Aorta (tissue), 5 donors: Measurements from ENCODE around the gene LAD1. TPM values are rescaled to one million over a fixed set of nuclear protein-coding genes. Genes with fewer than 3 reads are reported as not detected.

Source experiments
- ATAC-seq: fragments of 200-7000 bp; cut with Tn5 transposase; one replicate; pipeline ENCODE4 v1.9.1; 2022; ENCODE audit warnings: moderate library complexity; ENCODE audit not compliant: low FRiP score
- DNase-seq, 2 donors: peaks; one replicate each; pipeline ENCODE4 v3.0.0-alpha.2; 2020
- H3K27ac ChIP-seq, 2 donors: one replicate each; pipeline ENCODE4 v1.5.1; 2013; ENCODE audit warnings: low read length in 2 of 2, mild to moderate bottlenecking in 2 of 2, moderate library complexity in 2 of 2, control low read depth in 1 of 2, inconsistent platforms in 1 of 2, low read depth in 1 of 2
- H3K27me3 ChIP-seq, 2 donors: one replicate each; pipeline ENCODE4 v1.6.1; 2013; ENCODE audit warnings: control low read depth in 1 of 2, low read length in 1 of 2, mild to moderate bottlenecking in 1 of 2, moderate library complexity in 1 of 2; ENCODE audit not compliant: insufficient read depth in 2 of 2, control insufficient read depth in 1 of 2
- H3K36me3 ChIP-seq, 2 donors: one replicate each; pipeline ENCODE4 v1.6.1; 2013; ENCODE audit warnings: control low read depth in 1 of 2, low read length in 1 of 2, mild to moderate bottlenecking in 1 of 2; ENCODE audit not compliant: insufficient read depth in 2 of 2, control insufficient read depth in 1 of 2
- H3K4me1 ChIP-seq, 2 donors: one replicate each; pipeline ENCODE4 v1.6.1; 2013; ENCODE audit warnings: low read length in 2 of 2, control low read depth in 1 of 2, mild to moderate bottlenecking in 1 of 2, moderate library complexity in 1 of 2; ENCODE audit not compliant: insufficient read depth in 2 of 2, control insufficient read depth in 1 of 2
- H3K4me3 ChIP-seq, 2 donors: one replicate each; pipeline ENCODE4 v1.5.1; 2013; ENCODE audit warnings: low read length in 2 of 2, control low read depth in 1 of 2, mild to moderate bottlenecking in 1 of 2
- H3K9me3 ChIP-seq: one replicate; pipeline ENCODE4 v1.6.1; 2013; ENCODE audit warnings: mild to moderate bottlenecking, low read length; ENCODE audit not compliant: control insufficient read depth
- WGBS, 2 donors: extraction: QIAGEN DNeasy Blood & Tissue Kit; methylation state at CpG; one replicate each; pipeline ENCODE4 v1.1.7; 2013; 5-methylcytosine and 5-hydroxymethylcytosine counted together
- intact Hi-C, 2 donors: fragments of 100-400 bp; cut with DNase I; formaldehyde crosslinking; loops; one replicate each; pipeline versions ENCODE4 v1.14.2 to v1.15.0; 2022
- polyA plus RNA-seq, 2 donors: library from polyadenylated mRNA; stranded (reverse); fragments of 200-250 nt; gene quantifications; one replicate each; pipeline ENCODE4 v1.2.3, GENCODE V29; 2013
- total RNA-seq, 2 donors: library from RNA; stranded (reverse); fragmentation: NEBNext Ultra II Directional; extraction: Animal tissue kit (Norgen Biotek cat#: 25700); gene quantifications; one replicate each; pipeline ENCODE4 v1.2.1, GENCODE V29; 2021
- donor health status: healthy with polysubstance abuse.
- donor health status: Bipolar disorder and iron deficiency.
- donor health status: DM: no; HTN: no; CAD: no.
- donor health status: DM: no; HTN: no; CAD: no.
- donor health status: DM: yes; HTN: yes; CAD: no.

The LAD1 gene
- total and polyA plus RNA-seq, 4 donors, result 0.71 to 33.8 (median 0.82) TPM; not detected in 1

DNA sequence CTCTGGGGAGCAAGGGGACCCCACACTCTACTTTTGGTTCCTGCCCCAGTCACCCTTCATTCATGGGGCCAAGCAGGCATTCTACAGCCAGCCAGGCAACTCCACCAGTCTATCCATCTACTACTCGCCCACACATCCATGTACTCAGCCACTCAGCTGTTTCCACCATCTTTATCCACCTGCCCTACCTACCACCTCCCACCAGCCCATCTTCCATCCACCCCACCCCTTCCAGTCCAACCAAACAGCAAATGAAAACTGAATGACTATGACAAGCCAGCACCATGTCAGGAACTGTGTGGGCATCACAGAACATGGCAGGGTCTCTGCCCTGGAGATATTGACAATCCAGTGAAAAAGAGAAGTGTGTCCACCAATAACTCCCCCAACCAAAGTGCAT lies 7.9 kb downstream of the LAD1 start:
- ATAC-seq, result no peak
- intact Hi-C loops, result no loop called here
- no peak overlapping the region for H3K27ac ChIP-seq
- no peaks in the 10 kb centered on the region for H3K27me3 ChIP-seq
- H3K4me3 ChIP-seq, result no peak overlapping the region
- no peaks in the 10 kb centered on the region for H3K36me3 ChIP-seq
- H3K4me1 ChIP-seq, result no peaks in the 10 kb centered on the region
- H3K9me3 ChIP-seq, result no peaks in the 10 kb centered on the region
- no peak for DNase-seq
- WGBS, 2 donors, result 92 to 100% methylated on average over 1 of the region's 1 CpG

DNA sequence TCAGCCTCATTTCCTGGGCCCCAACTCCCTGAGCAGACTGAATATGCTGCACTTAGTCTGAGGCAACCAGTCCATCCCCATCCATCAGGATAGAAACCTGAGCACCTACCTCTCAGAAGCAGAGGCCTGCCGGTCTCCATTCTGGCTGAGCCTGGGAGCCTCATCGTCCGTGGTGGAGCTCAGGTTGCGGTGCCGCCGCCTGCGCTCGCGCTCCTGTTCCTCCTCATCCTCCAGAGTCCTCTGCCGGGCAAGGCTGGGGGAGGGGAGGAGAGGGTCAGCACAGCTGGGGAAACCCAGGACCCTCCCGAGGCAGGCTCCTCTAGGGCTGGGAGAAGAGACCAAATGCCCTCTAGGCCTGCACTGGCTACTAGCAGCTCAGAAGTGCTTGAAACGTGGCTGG lies 10.1 kb downstream of the LAD1 start:
- Histone ChIP-seq H3K36me3 (no peaks in the 10 kb centered on the region), H3K9me3 (no peaks in the 10 kb centered on the region), H3K4me3 (no peak overlapping the region), H3K4me1 (no peaks in the 10 kb centered on the region), H3K27ac (no peak overlapping the region), H3K27me3 (no peaks in the 10 kb centered on the region)
- ATAC-seq (no peak), DNase-seq (no peak)
- 84 to 88% methylated on average over 12 of the region's 12 CpGs for WGBS, 2 donors
- intact Hi-C loops, result no loop called here

DNA sequence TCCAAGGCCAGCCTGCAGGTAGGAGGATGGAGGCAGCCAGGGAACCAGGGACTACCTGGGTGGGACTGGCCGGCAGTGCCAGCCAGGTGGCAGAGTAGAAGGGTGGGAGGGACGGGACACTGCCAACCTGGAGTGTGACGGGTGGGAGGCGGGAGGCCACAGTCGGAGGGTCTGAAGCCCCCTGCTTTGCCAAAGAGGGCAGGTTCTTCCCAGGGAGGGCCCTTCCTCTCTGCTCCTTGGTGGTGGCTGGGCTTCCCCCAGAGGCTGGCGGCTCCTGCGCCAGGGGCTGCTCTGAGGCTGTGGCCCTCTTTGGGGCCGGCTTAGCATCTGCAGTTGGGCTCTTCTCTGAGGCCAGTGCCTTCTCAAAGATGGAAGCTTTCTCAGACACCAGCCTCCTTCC lies 12.9 kb downstream of the LAD1 start:
- Histone ChIP-seq H3K27ac (no peak overlapping the region), H3K36me3 (no peaks in the 10 kb centered on the region), H3K4me3 (no peak overlapping the region), H3K4me1 (no peaks in the 10 kb centered on the region), H3K27me3 (no peaks in the 10 kb centered on the region), H3K9me3 (no peaks in the 10 kb centered on the region)
- intact Hi-C loops, result no loop called here
- DNase-seq (no peak), ATAC-seq (no peak)
- 90 to 93% methylated on average over 8 of the region's 8 CpGs for WGBS, 2 donors

DNA sequence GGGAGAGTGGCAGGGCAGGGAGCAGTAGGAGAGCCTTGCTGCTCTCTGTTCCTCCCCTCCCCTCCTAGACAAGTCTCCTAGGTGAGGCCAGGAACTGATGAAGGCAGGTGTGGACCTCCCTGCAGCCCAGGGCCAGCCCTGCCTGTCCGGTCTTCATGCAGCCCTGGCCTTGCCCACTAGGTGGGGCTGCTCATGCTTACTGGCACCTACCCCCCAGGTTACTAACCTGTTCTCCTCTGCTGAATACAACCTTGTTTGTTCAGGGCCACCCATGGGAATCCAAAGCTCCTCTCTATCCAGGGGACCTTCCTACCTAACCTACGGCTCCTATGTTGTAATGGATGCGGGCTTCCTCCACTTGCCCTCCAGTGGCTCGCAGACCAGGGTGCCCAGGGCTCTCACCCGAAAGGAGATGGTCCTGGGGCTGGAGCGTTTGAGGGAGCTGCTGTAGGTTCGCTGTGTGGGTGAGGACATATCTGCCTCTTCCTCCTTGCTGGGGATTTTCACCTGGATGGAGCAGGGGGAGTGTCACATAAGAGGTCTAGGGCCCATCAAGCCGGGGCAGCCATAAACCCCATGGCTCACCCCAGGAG lies 13.7 kb downstream of the LAD1 start:
- Histone ChIP-seq H3K36me3 (no peaks in the 10 kb centered on the region), H3K4me1 (no peaks in the 10 kb centered on the region), H3K27me3 (no peaks in the 10 kb centered on the region), H3K9me3 (no peaks in the 10 kb centered on the region), H3K27ac (no peak overlapping the region), H3K4me3 (no peak overlapping the region)
- no peak for ATAC-seq
- DNase-seq, result no peak
- WGBS, 2 donors, result 84 to 86% methylated on average over 8 of the region's 8 CpGs
- intact Hi-C loops, result no loop called here

DNA sequence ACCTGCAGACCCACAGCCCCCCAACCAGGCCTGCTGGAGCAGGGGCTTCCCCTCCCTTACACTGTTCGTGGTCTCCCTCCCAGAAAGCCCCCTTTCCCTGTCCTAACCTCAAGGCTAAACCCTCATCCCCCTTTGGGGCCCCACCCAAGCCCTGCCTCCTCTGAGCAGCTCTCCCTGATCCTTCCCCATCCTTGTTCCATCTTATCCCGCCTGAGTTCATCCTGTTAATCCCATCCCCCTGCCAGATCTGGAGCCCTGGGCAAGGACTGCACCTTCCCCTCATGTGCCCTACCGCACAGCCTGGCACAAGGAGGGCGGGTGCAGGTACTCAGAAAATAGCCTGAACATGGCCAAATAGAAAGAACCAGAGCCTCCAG lies 14.7 kb downstream of the LAD1 start:
- Histone ChIP-seq H3K9me3 (no peaks in the 10 kb centered on the region), H3K27me3 (no peaks in the 10 kb centered on the region), H3K36me3 (no peaks in the 10 kb centered on the region), H3K27ac (no peak overlapping the region), H3K4me3 (no peak overlapping the region), H3K4me1 (no peaks in the 10 kb centered on the region)
- WGBS, 2 donors, result 77 to 85% methylated on average over 4 of the region's 4 CpGs
- ATAC-seq (no peak), DNase-seq (no peak)
- intact Hi-C loops, result no loop called here

GRCh38 chr1:201383647-201384405 lies 15.3 kb downstream of the LAD1 start:
- no peaks in the 10 kb centered on the region for H3K4me1 ChIP-seq
- H3K4me3 ChIP-seq, result no peak overlapping the region
- 90 to 92% methylated on average over 4 of the region's 4 CpGs for WGBS, 2 donors
- H3K27ac ChIP-seq, result no peak overlapping the region
- H3K36me3 ChIP-seq, result no peaks in the 10 kb centered on the region
- intact Hi-C loops, result no loop called here
- DNase-seq (no peak), ATAC-seq (no peak)
- H3K9me3 ChIP-seq, result no peaks in the 10 kb centered on the region
- H3K27me3 ChIP-seq, result no peaks in the 10 kb centered on the region

DNA sequence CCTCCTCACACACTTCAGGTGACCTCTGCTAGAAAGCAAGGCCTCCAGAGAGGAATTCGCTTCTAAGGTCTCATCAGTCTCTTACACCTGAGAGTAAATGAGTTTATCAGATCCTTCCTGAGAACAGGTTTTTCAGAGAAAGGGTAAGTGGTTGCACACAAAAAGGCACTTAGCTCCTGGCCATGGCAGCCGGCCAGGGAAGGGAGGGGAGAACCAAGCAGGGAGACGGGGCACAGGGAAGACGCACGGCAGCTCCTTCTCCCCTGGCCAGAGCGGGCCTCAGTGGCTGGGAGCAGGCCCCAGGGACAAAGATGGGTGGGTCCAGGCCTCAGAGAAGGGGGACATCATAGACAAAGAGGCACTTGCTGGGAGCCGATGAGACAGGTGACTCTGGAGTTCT lies 18.0 kb downstream of the LAD1 start:
- 76 to 85% methylated on average over 7 of the region's 7 CpGs for WGBS, 2 donors
- H3K27ac ChIP-seq, result no peak overlapping the region
- intact Hi-C loops, result no loop called here
- ATAC-seq (no peak), DNase-seq (no peak)
- H3K9me3 ChIP-seq, result no peaks in the 10 kb centered on the region
- H3K36me3 ChIP-seq, result no peaks in the 10 kb centered on the region
- no peaks in the 10 kb centered on the region for H3K4me1 ChIP-seq
- H3K4me3 ChIP-seq, result no peak overlapping the region
- no peaks in the 10 kb centered on the region for H3K27me3 ChIP-seq

DNA sequence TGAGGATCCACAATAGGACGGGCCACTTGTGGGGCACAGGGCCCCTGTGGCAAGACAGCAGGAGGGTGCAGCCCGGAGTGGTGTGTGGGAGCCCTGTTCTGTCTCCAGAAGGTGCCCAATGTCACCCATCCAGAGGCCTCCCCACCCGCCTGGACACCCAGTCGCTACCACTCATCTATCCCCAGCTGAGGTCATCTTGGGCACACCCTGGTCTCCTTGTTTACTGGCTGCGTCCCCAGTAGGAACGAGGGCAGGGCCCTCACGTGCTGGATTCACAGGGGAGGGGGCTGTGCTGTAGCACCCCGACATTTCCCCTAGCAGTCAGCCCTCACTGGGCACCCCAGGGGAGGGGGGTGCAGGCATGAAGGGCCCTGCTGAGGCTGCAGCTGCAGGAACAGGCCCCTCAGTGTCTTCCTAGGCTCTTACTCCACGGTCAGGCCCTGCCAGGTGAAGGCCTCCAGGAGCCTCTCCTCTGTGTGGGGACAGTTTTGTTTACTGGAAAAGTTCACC lies 19.3 kb downstream of the LAD1 start:
- no peak for ATAC-seq
- H3K4me3 ChIP-seq, result no peak overlapping the region
- no peak for DNase-seq
- no peaks in the 10 kb centered on the region for H3K4me1 ChIP-seq
- H3K9me3 ChIP-seq, result no peaks in the 10 kb centered on the region
- WGBS, 2 donors, result 92 to 94% methylated on average over 9 of the region's 9 CpGs
- no peaks in the 10 kb centered on the region for H3K36me3 ChIP-seq
- no peak overlapping the region for H3K27ac ChIP-seq
- no peaks in the 10 kb centered on the region for H3K27me3 ChIP-seq
- intact Hi-C loops, result no loop called here

GRCh38 chr1:201378804-201379203 lies 20.3 kb downstream of the LAD1 start:
- ATAC-seq (no peak), DNase-seq (no peak)
- Histone ChIP-seq H3K27me3 (no peaks in the 10 kb centered on the region), H3K4me3 (no peak overlapping the region), H3K4me1 (no peaks in the 10 kb centered on the region), H3K36me3 (no peaks in the 10 kb centered on the region), H3K27ac (no peak overlapping the region), H3K9me3 (no peaks in the 10 kb centered on the region)
- intact Hi-C loops, result no loop called here
- WGBS, 2 donors, result 91 to 97% methylated on average over 6 of the region's 6 CpGs
